ENCODE data around the gene CCDC174. TPM values are rescaled to one million over a fixed set of nuclear protein-coding genes. Genes with fewer than 3 reads are reported as not detected.

CCDC174 gene
- total RNA-seq, 1 donor from 2014 or later: 6.4 TPM

DNA sequence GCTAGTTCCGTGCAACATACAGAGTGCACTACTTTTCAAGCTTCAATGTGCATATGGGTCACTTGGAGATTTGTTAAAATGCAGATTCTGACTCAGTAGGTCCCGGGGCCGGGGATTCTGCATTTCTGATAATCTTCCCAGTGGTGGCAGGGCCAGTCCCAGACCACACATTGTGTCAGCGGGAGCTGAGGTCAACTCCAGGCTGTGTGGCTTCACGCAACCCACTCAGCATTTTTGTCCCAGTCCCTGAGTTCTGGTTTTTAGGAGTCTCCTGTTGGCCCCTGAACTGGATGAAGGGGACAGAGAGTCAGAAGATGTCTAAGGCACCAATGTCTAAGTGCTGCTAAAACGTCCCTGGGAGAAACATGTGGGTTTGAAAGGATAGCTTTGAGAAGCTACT, 26.1 kb upstream of the CCDC174 start:
- DNase-seq (ENCODE audit: low read depth, low spot score): no peak

DNA sequence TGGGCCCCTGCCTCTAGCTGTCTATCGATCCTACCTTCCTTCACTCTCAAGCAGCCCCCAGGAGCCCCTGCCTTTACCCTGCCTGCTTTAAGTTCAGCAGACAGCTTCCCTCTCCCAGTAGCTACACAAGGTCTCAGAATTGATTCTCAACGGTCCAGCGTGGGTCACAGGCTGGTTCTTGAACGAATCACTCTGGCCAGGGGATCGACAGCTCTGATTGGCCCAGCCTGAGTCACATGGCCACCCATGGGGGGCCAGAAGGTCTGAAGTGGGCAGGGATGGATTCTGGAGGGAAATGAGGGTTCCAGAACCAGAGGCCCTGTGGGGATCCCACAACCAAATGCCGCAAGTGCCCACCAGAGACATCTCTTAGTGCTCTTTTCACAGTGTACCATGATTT, 23.7 kb upstream of the CCDC174 start:
- DNase-seq (ENCODE audit: low read depth, low spot score): no peak

DNA sequence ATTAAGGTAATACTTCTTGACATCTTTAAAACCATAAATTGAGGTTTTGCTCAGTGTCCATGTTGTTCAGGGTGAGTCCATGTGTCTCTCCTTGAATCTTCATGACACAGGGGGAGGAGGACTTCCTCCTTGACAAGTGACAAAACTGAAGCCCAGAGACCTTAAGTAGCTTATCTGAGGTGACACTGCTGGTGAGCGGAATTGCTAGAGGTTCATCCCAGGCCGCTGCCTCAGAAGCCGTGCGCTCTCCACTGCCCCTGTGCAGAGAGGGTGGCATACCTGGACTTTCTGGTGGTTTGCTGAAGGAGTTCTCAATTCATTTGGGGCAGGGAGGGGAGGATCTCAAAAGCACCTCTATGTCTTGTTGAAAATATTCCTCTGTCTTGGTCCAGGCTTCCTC, 23.2 kb upstream of the CCDC174 start:
- no peak for DNase-seq (ENCODE audit: low read depth, low spot score)

DNA sequence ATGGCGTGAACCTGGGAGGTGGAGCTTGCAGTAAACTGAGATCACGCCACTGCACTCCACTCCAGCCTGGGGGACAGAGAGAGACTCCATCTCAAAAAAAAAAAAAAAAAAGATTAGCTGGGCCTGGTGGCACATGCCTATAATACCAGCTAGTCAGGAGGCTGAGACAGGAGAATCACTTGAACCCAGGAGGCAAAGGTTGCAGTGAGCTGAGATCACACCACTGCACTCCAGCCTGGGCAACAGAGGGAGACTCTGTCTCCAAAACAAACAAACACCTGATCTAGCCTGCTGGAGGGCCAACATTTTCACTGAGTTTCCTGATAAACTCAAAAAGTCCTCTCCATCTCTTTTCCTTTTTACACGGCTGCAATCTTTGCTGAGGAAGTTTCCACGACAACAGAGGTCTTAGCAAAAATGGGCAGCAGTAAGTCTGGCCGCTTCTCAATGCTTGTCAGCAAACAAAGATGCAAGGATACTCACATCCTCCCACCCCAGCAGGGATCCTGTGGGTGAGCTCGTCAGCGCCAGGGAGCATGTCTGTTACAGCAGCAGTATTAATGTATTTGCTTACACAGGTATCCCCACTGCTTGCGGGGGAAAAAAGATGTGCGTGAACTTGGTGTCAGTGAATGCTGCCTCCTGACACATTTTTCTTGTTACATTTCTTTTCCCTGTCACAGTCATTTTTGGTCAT, 21.0 kb upstream of the CCDC174 start:
- no peak for DNase-seq (ENCODE audit: low read depth, low spot score)

DNA sequence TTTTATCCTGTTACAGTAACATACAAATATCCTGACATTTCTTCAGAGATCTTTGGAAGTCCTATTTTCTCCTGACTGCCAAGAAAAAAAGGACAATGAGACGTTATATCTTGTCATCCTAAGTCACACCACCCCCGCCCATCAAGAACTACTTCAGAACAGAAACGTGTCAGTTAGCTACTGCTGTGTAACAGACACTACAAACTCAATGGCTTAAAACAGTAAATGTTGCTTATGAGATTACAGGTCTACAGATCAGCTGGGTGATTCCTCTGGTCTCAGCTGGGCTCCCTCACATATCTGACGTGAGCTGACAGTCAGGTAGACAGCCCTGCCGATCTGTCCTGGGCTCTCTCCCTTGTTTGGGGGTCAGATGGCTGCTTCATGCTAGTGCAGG, 20.5 kb upstream of the CCDC174 start:
- DNase-seq (ENCODE audit: low read depth, low spot score): no peak

DNA sequence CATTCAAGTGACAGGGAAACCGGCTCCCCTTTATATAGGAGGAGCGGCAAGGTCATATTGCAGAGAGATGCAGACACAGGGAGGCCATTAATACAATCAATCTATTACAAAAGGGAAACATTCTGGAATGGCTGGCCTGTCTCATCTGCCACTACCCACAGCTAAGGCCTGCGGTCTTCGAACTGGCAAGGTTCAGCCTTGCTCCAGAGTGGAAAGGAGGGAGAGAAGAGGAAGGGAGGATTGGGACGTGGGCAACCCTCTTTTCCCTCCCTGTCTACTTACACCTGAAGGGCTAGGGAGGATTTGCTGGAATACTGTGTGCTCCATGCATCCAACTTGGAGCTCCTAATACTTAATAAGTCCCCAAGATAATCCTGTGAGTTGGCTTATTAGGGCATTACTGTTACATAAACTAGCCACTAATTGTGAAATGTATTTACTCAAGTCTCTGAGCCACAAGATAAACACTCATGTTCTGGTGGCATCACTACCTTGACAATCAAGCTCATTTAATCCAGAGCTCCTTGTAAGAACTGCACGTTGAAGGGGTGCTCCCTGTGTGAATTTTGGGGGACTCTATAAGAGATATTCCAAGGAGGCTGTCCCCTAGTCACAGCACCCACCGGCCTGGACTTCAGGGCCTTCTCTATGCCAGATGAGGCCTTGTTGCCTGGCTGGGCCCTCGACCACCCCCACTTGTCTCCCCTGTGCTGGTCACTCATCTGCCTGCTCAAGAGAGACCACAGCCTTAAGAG, 19.7 kb upstream of the CCDC174 start:
- no peak for DNase-seq (ENCODE audit: low read depth, low spot score)

DNA sequence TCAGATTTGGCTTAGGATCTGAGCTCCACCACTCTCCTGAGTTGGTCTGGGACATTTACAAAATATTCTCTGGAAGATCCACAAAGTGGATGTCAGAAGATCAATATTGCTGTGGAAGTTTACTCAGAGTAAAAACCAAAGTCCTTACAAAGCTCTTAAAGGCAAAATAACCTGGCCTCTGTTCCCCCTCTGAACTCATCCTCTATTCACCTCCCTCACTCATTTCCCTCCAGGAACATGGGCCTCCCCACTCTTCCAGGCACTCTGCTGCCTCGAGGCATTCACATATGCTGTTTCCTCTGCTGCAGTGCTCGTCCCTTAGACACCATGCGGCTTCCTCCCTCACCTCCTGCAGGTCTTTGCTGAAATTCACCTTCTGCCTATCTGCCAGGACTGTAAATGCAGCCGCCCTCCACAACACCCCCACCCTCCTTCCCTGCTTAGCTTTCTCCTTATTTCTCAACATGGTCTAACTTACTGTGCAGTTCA, 19.1 kb upstream of the CCDC174 start:
- DNase-seq (ENCODE audit: low read depth, low spot score): no peak

DNA sequence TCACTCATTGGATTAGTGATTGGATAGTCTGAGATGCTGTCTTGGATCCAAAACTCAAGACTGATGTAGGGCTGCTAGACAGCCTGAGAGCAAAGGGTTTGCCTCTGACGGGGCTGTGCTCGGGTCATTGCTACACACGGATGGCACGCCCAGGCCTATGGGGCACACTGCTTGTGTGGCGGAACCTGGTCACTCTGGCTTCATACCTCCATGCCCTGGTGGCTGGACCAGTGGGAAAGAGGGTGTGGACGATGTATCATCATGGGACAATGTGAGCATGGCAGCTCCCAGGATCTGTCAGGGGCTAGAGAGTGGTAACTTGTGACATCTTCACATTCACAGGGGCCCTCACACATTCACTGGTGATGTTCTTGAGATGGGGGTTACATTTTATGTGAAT, 18.1 kb upstream of the CCDC174 start:
- DNase-seq (ENCODE audit: low read depth, low spot score): no peak

DNA sequence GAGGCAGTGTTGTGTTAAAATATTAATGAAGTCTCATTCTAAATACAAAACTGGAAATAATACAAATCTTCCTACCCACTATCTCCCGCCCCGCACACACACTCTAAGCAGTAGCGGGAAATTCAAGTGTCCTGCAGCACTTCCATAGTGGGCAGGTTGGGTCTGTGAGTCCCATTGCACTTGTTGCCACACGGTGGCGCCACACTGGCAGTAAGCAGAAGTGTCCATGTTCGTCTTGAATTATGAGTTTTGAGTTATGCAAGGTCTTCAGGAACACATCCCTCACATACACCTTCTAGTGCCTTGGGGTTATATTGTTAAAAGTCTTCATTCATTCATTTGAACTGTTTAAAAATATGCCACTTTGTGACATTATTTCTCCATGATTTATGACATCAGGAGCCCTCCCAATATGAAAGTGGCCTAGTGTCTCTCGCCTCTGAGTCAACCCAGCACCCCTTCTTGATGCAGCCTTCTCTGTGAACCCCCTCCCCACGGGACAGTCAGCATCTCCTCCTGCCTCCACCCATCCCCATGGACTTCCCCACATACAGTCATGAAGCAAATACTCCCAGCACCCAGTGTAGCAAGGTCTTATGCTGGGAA, 17.6 kb upstream of the CCDC174 start:
- DNase-seq (ENCODE audit: low read depth, low spot score): peak; percentile 41

DNA sequence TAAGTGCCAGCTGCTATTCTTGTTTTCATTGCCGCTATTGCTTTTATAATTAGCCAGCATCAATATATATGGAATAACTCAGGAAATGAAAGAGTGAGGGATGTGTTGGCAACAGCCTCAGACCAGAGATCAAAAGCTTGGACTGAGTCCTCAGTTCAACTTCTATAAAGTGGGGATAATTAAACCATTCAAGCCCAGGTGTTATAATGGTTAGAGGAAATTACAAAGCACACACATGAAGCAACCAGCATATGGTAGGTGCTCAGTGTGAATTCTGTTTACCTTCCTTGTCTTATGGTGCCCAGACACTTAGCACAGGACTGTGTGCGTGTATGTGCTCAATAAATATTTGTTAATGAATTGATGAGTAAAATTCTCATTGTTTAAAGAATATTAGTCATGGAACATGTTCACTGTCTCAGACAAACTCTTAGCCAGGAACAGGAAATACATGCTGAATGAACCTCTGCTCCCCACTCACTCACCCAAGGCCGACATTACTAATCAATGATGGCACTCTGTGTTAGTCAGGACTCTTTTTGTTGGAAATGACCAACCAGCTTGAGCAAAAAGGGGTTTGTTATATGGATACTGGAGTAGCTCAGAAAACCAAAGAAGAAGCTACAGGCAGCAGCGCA, 16.7 kb upstream of the CCDC174 start:
- peak; percentile 50 for DNase-seq (ENCODE audit: low read depth, low spot score)

DNA sequence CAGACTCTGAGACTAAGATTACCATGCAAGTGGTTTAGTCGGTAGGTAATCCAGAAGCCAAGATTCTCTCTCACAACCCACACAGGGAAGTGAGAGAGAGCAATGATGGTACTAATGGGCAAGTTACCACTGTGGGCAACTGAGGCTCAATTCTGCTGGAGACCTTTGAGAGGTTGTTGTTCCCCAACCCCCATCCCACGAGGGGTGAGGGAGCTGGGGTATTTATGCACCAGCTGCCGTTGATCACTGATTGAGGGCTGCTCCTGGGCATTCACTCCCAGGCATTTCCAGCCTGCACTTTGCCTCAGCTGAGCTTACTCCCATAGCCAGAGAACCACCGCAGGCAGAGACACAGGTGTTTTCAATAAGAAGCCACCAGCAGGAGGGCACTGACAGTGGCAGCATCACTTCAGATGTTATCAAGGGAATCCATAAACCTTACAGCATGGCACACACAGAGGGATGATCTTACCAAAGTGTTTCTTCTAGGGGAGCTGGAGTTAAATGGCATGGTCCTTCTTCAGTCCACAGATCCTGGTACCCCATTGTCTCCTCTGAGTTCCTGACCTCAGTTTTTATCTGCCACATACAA, 15.0 kb upstream of the CCDC174 start:
- DNase-seq (ENCODE audit: low read depth, low spot score): no peak

DNA sequence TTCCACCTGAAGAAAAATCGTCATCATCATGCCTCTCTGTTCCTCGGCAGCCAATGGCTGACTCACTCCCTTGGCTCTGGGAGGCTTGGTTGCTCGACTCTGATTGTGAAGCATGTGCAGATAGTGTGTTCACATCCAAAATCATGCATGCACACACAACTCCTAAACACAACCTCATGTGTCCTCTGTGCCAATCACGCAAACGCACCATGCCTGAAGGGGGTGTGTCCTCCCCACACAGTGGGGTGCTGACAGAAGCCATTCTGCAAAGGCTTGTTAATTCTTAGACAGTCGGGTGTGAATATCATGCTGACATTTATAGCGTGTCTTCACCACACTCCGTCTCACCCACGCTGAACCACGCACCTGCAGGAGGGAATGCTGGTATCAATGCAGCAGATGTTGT, 11.4 kb upstream of the CCDC174 start:
- DNase-seq (ENCODE audit: low read depth, low spot score): no peak

DNA sequence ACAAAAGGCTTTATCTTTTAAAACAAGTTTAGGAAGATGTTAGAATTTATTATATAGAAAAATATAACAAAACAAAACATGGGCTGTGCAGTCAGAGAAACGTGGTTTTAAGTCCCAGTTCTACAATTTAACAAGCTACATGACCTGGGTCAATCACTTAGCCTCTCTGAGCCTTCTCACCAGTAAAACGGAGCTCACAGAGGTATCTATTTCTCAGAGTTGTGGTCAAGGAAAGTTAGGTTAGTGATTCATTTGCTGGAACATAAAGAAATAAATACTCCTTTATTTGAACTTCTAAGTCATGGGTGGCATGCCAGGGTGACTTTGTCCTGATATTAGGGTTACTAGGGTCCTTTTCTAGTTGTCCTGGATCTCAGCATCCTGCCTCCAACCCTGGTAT, 10.8 kb upstream of the CCDC174 start:
- no peak for DNase-seq (ENCODE audit: low read depth, low spot score)

DNA sequence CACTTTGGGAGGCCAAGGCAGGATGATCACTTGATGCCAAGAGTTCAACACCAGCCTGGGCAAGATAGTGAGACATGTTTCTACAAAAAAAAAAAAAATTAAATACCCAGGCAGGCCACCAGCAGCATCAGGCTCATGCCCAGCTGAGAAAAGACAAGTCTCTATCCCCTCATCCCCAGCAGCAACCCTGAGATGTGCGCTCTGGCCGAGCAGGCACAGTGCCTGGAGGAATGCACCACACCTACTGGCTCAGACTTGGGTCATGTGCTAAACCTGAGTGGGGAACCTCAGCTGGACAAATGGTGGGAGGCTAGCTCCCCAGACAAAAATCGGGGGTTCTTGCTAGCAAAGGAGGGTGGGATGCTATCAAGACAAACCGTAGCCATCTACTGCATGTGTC, 10.2 kb upstream of the CCDC174 start:
- DNase-seq (ENCODE audit: low read depth, low spot score): no peak

DNA sequence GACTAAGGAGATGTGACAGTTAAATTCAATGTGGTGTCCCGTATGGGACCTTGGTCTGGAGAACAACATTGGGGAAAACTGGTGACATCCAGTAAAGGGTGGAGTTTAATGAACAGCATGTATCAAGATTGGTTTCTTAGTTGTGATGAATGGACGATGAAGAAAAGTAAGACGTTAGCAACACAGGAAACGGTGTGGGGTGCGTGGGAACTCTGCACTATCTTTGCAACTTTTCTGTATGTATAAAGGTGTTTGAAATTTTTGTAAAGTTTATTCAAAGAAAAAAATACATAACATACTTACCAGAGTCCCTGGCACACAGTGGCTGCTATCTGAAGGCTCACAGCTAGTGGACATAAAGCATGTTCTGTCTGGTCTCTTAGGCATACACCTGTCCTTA, 6.1 kb upstream of the CCDC174 start:
- no peak for DNase-seq (ENCODE audit: low read depth, low spot score)

DNA sequence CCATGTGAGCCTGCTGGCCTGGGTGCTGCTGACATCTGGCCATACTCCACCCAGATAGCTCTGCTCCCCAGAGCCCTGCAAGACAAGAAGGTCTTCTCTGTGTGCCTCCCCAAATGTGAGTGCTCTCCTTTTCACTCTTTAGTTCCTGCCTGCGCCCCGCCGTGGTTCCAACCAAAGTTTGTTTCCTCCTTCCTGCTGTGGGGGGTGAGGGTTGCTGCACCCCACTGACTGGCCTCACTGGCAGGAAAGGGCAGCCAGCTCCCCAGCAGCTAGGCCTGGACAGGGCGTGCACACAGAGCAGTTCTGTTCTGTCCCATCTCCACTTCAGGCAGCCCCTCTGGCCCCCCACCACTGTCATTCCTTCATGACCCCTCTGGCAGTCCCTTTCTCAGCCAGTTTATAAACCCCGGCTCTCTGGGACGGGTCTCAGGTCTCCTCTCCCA, 5.4 kb upstream of the CCDC174 start:
- no peak for DNase-seq (ENCODE audit: low read depth, low spot score)

DNA sequence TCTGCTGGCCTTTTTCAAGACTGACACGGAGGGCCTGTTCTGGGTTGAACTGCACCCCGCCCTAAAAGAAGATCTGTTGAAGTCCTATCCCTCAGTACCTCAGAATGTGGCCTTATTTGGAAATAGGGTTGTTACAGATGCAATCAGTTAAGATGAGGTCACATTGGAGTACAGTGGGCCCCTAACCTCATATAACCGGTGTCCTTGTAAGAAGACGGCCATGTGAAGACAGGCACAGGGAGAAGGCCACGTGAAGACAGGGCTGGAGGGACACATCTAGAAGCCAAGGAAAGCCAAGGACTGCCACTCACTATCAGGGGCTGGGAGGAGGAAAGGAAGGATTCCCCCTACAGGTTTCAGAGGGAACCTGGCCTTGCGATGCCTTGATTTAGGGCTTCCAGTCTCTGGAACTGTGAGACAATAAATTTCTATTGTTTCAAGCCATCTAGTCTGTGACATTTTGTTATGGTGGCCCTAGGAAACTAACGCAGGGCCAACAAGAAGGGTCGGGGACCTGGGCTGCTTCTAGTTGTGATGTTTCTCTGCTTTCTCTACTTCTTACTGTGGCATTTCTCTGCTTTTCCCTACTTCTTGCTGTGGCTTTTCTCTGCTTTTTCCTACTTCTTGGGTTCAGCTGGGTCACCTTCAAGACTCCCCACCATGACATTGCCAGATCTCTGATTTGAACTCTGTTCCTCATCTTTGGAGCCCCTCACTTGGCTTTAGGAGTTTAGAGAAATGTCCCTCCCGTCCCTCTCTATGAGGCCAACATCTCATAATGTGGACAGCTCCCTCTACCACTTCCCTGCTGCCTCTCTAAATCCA, 4.8 kb upstream of the CCDC174 start:
- no peak for DNase-seq (ENCODE audit: low read depth, low spot score)

DNA sequence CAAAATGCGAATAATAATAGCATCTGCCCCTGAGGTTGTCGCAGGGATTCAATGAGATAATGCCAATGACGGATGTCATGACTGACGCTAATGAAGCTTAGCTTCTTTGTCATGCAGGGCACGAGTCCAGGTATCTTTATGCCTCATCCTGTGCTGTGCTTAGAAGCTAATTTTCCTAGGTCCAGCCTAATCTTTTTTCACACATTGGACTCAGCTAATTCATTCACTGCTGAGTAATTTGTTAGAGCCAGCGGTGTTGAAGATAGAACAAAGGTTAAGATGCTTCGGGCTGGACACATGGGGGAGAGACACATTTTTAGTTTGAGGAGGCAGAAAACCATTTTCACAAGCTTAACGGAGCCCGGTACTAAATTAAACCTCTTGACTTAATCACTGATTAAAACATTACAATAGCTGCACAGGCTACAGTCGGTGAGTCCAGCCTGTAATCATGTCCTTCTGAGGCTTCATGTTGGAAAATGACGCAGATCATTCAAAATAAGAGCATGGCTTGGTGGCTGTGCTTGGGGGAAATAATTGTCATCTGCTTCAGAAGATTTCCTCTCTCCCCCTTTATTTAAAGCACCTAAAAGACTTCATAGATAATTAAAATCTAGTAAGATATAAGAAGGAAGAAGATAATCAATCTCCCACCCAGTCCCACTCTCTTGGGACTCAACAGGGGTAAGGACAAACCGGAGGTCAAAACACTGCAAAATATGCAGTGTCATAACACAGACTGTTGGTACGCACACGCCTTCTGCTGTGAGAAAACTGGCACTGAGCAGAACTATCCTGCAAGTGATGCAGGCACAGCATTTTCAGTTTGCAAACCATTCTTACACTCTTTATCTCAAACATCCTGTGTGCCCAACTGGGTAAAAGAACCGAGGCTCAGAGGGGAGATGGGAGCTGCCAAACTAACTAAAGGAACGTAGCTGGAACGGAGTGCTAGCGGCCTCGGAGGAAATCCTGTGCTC, 3.3 kb upstream of the CCDC174 start:
- DNase-seq (ENCODE audit: low read depth, low spot score): no peak

DNA sequence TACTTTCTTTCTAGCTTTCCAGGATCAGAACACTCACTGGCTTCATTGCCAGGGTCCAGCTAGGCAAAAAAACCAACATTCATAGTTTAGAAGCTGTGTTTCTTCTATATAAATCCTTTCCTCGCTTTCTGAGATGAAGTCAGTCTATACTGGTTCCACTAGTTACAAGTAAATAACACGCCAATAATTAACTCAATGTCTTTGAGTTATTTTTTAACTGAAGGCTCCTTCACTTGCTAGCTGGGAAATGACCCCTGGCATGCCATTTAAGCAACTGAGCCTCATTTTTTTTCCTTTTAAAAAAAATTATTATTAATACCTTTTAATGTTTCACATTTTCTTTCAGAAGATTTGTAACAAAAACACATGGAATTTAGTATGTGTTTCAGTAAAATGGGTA, 2.1 kb upstream of the CCDC174 start:
- DNase-seq (ENCODE audit: low read depth, low spot score): no peak

DNA sequence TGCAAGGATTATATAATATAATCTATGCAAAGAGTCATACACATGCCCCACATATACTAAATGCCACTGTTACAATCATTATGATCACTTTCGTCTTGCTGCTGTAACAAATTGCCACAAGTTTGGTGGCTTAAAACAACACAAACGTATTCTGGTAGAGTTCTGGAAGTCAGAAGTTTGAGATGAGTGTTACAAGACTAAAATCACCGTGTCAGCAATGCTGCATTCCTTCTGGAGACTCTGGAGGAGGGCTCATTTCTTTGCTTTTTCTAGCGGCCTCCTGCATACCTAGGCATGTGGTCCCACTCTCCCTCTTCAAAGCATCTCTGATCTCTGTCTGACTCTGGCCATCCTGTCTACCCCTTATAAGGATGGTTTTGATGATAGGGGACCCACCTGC, 1.4 kb upstream of the CCDC174 start:
- DNase-seq (ENCODE audit: low read depth, low spot score): no peak

Data from pulmonary artery endothelial cell (primary cell).